SH-SY5Y (cell line): ENCODE measurements around the gene FAM89A.

ENCODE experiments used
- GATA2 ChIP-seq: IDR thresholded peaks from 2 replicates; pipeline ENCODE4 v1.6.1; 2011; ENCODE audit warnings: mild to moderate bottlenecking, low read depth, low read length
- GATA3 ChIP-seq: IDR thresholded peaks from 2 replicates; pipeline ENCODE4 v1.6.1; 2011; ENCODE audit warnings: low read depth, mild to moderate bottlenecking, low read length, moderate library complexity

FAM89A gene

DNA sequence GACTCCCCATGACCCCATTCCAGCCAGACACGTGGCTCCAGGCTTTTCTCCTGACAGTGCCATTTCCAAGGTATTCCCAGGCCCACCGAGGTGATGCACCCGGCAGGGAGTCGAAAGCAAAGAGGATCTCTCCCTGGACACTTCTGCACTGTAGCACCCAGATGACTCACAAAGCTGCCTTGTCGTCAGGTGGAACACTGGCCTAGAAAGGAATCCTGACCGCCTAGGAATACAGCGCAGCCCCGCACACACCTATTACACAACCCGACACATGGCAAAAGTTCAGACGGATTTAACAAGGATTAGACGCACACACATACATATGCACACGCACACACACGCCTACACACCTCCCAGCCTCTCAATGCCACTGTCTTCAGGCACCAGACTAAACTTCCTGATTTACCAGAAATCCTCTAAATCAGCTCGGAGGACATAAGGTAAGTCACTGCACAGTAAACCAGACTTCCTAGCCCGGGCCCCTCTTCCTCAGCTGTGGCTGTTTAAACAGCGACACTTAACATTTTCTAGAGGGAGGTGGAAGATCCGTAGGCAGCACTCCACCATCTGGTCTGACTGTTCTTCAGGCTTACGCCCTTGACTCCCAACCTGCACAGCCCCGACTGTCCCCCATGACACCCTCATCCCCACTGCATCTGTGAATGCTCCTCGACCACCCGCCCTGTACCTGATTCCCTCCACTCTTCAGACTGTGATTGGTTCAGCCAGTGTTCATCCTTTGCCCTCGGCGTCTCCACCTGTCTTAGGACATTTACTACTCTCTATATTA is 12.7 kb downstream of the FAM89A start:
- TF ChIP-seq GATA3 = no peak
- no peak for TF ChIP-seq GATA2

DNA sequence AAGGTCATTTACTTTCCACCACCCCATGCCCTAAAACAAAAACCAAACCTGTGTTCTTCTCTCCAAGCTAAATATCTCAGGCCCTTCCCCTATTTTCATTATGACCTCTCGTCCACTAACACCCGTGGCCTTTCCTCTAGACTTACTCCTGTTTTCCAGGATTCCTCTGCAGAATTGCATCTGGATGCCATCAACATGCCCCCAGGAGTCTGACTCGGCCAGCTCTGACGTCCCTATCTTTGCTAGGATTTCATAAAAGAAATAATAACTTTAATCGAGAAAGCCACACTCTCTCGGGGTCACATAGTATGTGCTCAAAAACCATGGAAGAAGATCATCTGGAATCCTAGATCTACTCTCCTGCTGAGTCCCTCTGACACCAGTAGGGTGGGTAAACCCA is 13.5 kb downstream of the FAM89A start:
- TF ChIP-seq GATA3 (no peak), GATA2 (no peak)

DNA sequence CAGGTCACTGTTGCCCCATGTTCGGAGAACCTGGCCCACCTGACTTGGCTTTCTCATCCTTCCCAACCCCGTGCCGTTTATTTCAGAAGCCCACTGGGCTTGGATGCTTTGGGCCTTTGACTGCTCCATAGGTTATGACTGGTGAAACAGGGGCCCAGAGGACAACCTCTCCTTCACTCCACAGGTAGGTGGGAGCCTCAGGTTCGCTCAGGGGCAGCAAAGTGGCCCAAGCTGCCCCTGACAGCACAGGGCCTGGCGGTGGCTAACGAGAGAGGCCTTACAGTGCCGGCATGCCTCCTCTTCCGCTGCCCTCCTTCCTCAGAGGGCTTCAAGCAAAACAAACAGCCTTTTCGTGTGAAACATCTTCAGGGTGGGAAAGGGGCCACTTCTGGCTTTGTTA is 16.9 kb downstream of the FAM89A start:
- TF ChIP-seq GATA3 (no peak), GATA2 (no peak)

DNA sequence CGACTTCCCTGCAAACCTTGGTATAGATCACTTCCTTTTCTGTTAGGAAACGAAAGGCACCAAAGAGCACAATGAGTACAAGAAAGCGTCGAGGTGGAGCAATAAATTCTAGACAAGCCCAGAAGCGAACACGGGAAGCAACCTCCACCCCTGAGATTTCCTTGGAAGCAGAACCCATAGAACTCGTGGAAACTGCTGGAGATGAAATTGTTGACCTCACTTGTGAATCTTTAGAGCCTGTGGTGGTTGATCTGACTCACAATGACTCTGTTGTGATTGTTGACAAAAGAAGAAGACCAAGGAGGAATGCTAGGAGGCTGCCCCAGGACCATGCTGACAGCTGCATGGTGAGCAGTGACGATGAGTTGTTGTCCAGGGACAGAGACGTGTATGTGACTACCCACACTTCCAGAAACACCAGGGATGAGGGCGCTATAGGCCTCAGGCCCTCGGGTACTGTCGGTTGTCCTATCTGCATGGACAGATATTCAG is 18.5 kb downstream of the FAM89A start:
- TF ChIP-seq GATA2 (no peak), GATA3 (no peak)

DNA sequence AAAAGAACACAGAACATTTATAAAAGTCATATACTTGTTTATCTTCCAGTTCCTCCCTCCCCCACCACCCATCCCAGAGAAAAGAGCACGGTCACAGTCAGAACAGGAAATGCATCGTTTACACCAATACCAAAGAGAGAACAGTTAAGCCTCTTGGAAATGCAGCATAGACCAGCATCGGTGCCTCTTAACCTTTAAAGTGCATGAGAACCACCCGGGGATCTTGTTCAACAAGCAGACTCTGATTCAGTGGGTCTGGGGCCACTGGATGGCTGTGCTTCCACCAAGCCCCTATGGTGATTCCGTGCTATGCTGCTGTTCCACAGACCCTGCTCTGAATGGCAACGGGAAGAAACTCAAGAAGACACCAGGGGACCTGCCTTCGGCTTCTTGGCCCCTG is 19.2 kb downstream of the FAM89A start:
- no peak for TF ChIP-seq GATA2
- no peak for TF ChIP-seq GATA3

DNA sequence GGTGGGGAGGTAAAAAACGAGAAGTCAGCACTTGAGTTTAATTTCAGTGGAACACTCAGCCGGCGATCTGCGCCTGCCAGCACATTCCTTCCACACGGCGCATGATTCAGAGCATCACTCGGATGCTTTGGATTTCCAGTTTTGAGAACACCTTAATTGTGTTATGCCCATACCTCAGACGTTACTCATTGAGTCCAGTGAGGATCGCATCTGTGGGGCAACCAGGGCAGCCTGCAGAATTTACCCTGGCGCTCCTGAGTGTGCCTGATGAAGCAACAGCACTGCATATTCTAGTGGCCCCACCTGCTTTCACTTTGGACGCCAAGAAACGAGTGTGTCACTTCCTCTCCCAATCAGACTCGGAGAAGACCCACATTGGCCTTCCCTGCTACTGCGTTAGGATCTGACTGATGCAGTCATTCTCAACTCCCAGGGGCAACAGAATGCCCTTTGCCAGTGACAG is 19.9 kb downstream of the FAM89A start:
- TF ChIP-seq GATA2 (no peak), GATA3 (no peak)

DNA sequence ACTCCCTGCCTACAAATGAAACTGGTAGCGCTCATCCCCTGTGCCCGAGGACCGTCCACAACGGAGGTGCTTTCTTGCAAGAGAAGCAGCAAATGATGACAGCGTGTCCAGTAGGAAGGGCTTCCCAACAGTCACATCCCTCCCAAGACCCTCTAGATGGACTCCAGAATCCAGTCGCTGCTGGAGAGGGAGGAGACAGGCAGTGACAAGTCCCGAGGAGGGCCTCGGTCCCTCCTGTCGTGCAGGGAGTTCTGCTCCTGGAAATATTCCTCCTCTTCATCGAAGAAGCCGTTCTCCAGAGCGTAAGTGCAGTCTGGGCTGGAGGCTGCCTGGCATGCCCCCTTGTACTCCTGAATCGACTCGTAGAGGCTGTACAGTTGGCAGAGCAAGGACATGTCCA is 20.3 kb downstream of the FAM89A start:
- no peak for TF ChIP-seq GATA3
- TF ChIP-seq GATA2 = no peak

DNA sequence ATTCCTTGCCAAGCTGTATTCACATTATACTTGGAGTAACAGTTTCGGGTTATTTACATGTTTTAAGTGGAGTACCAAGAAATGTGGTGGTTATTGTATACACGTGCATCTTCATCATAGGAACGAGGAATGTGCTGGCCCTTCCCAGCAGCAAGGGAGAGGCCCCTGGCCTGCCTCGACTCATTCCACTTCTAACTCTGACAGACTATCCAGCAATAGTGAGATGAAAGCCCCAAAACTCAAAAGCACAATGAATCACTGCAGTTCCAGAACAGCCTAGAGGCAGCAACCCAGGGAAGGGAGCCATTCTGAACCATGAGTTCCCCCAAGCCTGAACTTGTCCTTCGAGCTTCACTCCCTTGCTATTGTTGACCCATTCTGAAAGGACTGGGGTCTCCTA is 23.1 kb downstream of the FAM89A start:
- TF ChIP-seq GATA2 (no peak), GATA3 (no peak)

DNA sequence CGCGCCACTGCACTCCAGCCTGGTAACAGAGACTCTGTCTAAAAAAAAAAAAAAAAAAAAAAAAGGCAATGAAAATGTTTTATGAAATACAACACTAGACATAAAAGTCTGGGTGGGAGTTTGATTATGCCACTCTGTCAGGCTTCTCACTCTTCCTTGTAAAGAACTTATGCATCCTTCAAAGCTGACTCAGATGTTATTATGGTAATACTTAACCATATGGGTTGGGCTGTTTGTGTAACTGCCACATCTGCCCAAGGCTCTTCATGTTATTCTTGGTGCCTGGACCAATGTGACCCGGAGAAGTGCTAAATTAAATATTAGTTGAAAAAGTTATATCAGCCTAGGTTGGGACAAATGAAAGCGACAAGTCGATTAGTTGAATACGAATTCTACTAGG is 23.8 kb downstream of the FAM89A start:
- TF ChIP-seq GATA3 (no peak), GATA2 (no peak)

DNA sequence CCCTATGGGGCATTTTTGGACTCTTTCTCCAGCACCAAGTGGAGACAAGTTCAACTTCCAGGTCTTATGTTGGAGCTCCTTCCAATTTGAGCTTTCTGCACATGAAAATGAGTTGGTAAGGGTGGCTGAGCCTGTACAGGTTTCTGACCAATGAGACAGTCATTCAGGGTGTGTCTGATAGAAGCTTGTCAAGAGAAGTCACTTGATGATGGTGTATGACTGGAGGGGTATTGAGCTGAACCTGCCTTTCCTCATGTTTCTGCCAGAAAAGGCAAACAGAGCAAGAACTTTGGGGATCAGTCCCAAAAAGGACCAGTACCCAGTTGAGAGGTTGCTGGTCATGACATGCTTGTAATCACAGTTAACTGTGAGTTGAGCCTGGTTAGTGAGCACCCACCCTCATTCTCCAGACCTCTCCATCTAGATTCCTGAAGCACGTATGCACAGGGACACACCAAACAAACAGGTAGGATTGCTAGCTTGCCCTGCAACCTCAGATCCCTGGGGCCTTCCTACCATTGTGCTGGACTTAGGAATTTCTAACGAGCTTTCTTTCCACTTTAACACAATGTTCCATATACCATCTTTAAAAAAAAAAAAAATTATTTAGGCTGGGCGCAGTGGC is 26.6 kb downstream of the FAM89A start:
- TF ChIP-seq GATA3 (no peak), GATA2 (no peak)

DNA sequence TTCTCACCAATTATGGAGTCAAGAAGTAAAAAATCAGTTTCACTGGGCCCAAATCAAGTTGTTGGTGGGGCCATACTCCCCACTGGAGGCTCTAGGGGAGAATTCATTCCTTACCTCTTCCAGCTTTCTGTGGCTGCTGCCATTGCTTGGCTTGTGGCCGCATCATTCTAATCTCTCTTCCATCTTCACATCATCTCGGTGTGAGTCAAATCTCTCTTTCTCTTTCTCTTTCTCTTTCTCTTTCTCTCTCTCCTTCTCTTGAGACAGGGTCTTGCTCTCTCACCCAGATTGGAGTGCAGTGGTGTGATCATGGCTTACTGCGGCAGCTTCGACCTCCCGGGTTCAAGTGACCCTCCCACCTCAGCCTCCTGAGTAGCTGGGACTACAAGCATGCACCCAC is 28.1 kb downstream of the FAM89A start:
- TF ChIP-seq GATA3 (no peak), GATA2 (no peak)

DNA sequence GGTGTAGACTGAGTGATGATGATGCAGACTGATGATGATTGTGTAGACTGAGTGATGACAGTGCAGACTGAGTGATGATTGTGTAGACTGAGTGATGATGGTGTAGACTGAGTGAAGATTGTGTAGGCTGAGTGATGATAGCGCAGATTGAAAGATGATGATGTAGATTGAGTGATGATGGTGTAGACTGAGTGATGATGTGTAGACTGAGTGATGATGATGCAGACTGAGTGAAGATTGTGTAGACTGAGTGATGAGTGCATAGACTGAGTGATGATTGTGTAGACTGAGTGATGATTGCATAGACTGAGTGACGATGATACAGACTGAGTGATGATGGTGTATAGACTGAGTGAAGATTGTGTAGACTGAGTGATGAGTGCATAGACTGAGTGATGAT is 28.7 kb downstream of the FAM89A start:
- TF ChIP-seq GATA3 (no peak), GATA2 (no peak)

DNA sequence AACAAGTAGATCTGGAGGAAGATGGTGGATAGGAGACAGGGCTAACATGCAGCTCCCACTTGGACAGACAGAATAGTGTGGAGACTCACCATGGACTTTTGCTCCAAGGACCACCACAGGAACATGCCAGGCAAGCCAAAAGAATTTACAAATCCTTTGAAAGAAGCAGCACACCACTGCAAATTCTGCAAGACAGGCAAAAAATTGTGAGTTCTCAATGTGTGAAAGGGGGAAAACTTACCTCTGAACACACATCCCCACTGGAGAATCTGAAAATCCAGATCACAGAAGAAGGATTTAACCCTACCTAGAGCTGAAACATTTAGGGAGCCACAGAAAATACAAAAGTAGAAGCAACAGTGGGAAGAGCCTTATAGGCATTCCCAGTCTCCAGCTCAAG is 38.2 kb downstream of the FAM89A start:
- TF ChIP-seq GATA2 = no peak

DNA sequence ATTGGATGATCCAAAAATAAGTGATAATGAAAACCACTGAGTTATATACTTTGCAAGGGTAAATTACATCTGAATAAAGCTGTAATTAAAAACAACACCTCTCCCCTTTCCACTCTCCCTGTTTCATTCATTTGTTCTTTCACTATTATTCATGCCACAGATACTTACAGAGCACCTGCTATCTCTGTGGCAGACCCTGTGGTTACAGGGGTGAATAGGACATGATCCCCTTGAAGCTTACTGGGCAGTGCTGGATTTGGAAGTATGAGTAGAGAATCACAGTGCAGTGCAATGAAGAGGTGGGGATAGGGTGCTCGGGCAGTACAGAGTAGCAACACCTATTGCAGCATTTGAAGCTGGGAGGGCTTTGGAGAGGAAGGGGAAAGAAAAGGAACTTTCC is 39.4 kb downstream of the FAM89A start:
- no peak for TF ChIP-seq GATA3
- TF ChIP-seq GATA2 = no peak

DNA sequence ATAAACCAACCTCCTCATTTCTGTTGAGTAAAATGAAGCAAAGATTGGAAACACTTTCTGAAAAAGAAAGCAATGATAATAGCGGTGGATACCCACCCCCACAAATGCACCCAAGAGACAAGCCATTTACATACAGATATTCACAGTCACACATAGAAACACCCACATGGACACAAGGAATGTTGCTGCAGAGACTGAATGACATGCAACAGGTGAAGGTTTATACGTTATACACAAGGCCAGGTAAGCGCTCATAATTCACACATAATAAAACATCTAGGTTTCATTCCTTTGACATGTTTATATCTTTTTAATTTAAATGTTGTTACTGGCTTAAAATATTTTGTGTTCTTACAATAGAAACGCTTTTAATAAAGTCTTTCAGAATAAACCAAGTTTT is 39.9 kb downstream of the FAM89A start:
- TF ChIP-seq GATA2 = no peak
- TF ChIP-seq GATA3 = no peak
